Neural cell (in vitro differentiated cells): ENCODE measurements around the gene SPATA12. TPM values are rescaled to one million over a fixed set of nuclear protein-coding genes. Genes with fewer than 3 reads are reported as not detected.

ENCODE experiments used
- H2AFZ ChIP-seq: fragments of 200-600, 300-800 bp; sonication (generic), shearing (Covaris generic); 2 replicates; pipeline ENCODE4 v1.6.0; 2014; ENCODE audit warnings: low read depth, mild to moderate bottlenecking, antibody characterized with exemption, low read length, moderate library complexity
- H3F3A ChIP-seq: fragments of 200-600 bp; shearing (Covaris generic); 2 replicates; pipeline ENCODE4 v1.6.1; 2016; ENCODE audit warnings: mild to moderate bottlenecking, moderate library complexity, mixed read lengths, antibody characterized with exemption, low read length; ENCODE audit not compliant: insufficient read depth, poor library complexity, severe bottlenecking
- H3K27ac ChIP-seq: fragments of 200-600, 300-800 bp; sonication (generic), shearing (Covaris generic); 2 replicates; pipeline ENCODE4 v1.5.1; 2014; ENCODE audit warnings: mild to moderate bottlenecking, low read length, moderate library complexity
- H3K27me3 ChIP-seq: fragments of 300-800, 200-600 bp; sonication (generic), shearing (Covaris generic); 2 replicates; pipeline ENCODE4 v1.6.0; 2014; ENCODE audit warnings: mild to moderate bottlenecking, low read depth, low read length, moderate library complexity; ENCODE audit not compliant: insufficient read depth
- H3K36me3 ChIP-seq: fragments of 300-800, 200-600 bp; sonication (generic), shearing (Covaris generic); 2 replicates; pipeline ENCODE4 v1.5.1; 2014; ENCODE audit warnings: mild to moderate bottlenecking, antibody characterized with exemption, low read length, moderate library complexity; ENCODE audit not compliant: insufficient read depth
- H3K4me2 ChIP-seq: fragments of 300-800, 200-600 bp; sonication (generic), shearing (Covaris generic); 2 replicates; pipeline ENCODE4 v1.6.0; 2014; ENCODE audit warnings: mild to moderate bottlenecking, low read length
- H3K4me3 ChIP-seq: fragments of 300-800, 200-600 bp; sonication (generic), shearing (Covaris generic); 2 replicates; pipeline ENCODE4 v1.5.1; 2014; ENCODE audit warnings: mild to moderate bottlenecking, low read length, moderate library complexity
- H3K79me2 ChIP-seq: fragments of 200-600 bp; shearing (Covaris generic); replicated peaks from 2 replicates; pipeline ENCODE4 v1.6.0; 2014; ENCODE audit warnings: mild to moderate bottlenecking, low read length, moderate library complexity; ENCODE audit not compliant: insufficient read depth
- H3K9ac ChIP-seq: fragments of 300-800, 200-600 bp; sonication (generic), shearing (Covaris generic); 2 replicates; pipeline ENCODE4 v1.6.1; 2016; ENCODE audit warnings: mild to moderate bottlenecking, low read length, mixed read lengths
- H3K9me2 ChIP-seq: fragments of 200-600 bp; shearing (Covaris generic); 2 replicates; pipeline ENCODE4 v1.6.1; 2016; ENCODE audit warnings: mild to moderate bottlenecking, low read length, mixed read lengths; ENCODE audit not compliant: insufficient read depth
- H3K9me3 ChIP-seq: fragments of 200-600, 300-800 bp; sonication (generic), shearing (Covaris generic); 2 replicates; pipeline ENCODE4 v1.6.1; 2016; ENCODE audit warnings: mild to moderate bottlenecking, mixed run types, low read length, moderate library complexity, mixed read lengths
- H4K20me1 ChIP-seq: fragments of 200-600 bp; shearing (Covaris generic); 2 replicates; pipeline ENCODE4 v1.6.1; 2016; ENCODE audit warnings: mild to moderate bottlenecking, mixed run types; ENCODE audit not compliant: insufficient read depth
- CTCF ChIP-seq: fragments of 450-650 bp; IDR thresholded peaks from 2 replicates; pipeline ENCODE4 v1.5.1; 2014; ENCODE audit warnings: antibody characterized with exemption, mild to moderate bottlenecking, moderate library complexity; ENCODE audit not compliant: poor library complexity, severe bottlenecking
- EP300 ChIP-seq: fragments of 450-650 bp; conservative IDR thresholded peaks from 2 replicates; pipeline ENCODE4 v1.6.1; 2014; ENCODE audit warnings: antibody characterized with exemption, mild to moderate bottlenecking, moderate library complexity; ENCODE audit not compliant: poor library complexity, severe bottlenecking
- EZH2 ChIP-seq: fragments of 200-600, 300-800 bp; shearing (Covaris generic), sonication (generic); IDR thresholded peaks from 2 replicates; pipeline ENCODE4 v1.6.1; 2014; ENCODE audit warnings: antibody characterized with exemption, low read length, borderline replicate concordance, mild to moderate bottlenecking; ENCODE audit not compliant: insufficient read depth, poor library complexity, severe bottlenecking
- MXI1 ChIP-seq: fragments of 450-650 bp; conservative IDR thresholded peaks from 2 replicates; pipeline ENCODE4 v1.6.1; 2014; ENCODE audit warnings: antibody characterized with exemption, mild to moderate bottlenecking; ENCODE audit not compliant: poor library complexity, severe bottlenecking
- POLR2AphosphoS5 ChIP-seq: IDR thresholded peaks from 2 replicates; pipeline ENCODE4 v1.6.1; 2012
- RAD21 ChIP-seq: fragments of 450-650 bp; conservative IDR thresholded peaks from 2 replicates; pipeline ENCODE4 v1.6.1; 2014; ENCODE audit warnings: antibody characterized with exemption, mild to moderate bottlenecking, moderate library complexity
- REST ChIP-seq: IDR thresholded peaks from 2 replicates; pipeline ENCODE4 v1.6.1; 2012; ENCODE audit warnings: borderline replicate concordance
- SMC3 ChIP-seq: fragments of 450-650 bp; conservative IDR thresholded peaks from 2 replicates; pipeline ENCODE4 v1.6.1; 2014; ENCODE audit warnings: antibody characterized with exemption, mild to moderate bottlenecking, moderate library complexity; ENCODE audit not compliant: poor library complexity
- TAF1 ChIP-seq: IDR thresholded peaks from 2 replicates; pipeline ENCODE4 v1.6.1; 2012; ENCODE audit warnings: low read depth
- polyA plus RNA-seq: library from polyadenylated mRNA; depleted of rRNA; stranded (reverse); fragments of >200 nt; gene quantifications from 2 replicates; pipeline ENCODE4 v1.2.3, GENCODE V29; 2014

Gene SPATA12
- polyA plus RNA-seq, 1 donor from 2014 or later = not detected

- Histone ChIP-seq H3K36me3 (no peaks in the 10 kb centered on the region), H3K4me3 (no peak overlapping the region), H3F3A (no peaks in the 10 kb centered on the region), H4K20me1 (no peaks in the 10 kb centered on the region), H2AFZ (no peak overlapping the region), H3K79me2 (no peaks in the 10 kb centered on the region), H3K9me3 (no peaks in the 10 kb centered on the region), H3K27ac (no peak overlapping the region), H3K4me2 (no peak overlapping the region), H3K9ac (no peak overlapping the region), H3K9me2 (no peaks in the 10 kb centered on the region), H3K27me3 (peaks cover 30% of the 10 kb centered on the region)
- no peak for TF ChIP-seq SMC3
- no peak for TF ChIP-seq TAF1
- no peak for TF ChIP-seq CTCF
- no peak for TF ChIP-seq MXI1
- no peak for TF ChIP-seq POLR2AphosphoS5
- TF ChIP-seq EP300 = no peak
- TF ChIP-seq REST = no peak
- no peak for TF ChIP-seq RAD21
- no peak for TF ChIP-seq EZH2
These were observed 19.7 kb downstream of the SPATA12 start for GRCh38 chr3:57080171-57080570.

GRCh38 chr3:57081173-57081572, 20.7 kb downstream of the SPATA12 start:
- H3K4me3 ChIP-seq = no peak overlapping the region
- H3F3A ChIP-seq = no peaks in the 10 kb centered on the region
- H3K27ac ChIP-seq = no peak overlapping the region
- no peaks in the 10 kb centered on the region for H3K9me2 ChIP-seq
- H3K79me2 ChIP-seq = no peaks in the 10 kb centered on the region
- H3K4me2 ChIP-seq = no peak overlapping the region
- H3K27me3 ChIP-seq = peaks cover 30% of the 10 kb centered on the region
- H4K20me1 ChIP-seq = no peaks in the 10 kb centered on the region
- H2AFZ ChIP-seq = no peak overlapping the region
- no peaks in the 10 kb centered on the region for H3K9me3 ChIP-seq
- H3K36me3 ChIP-seq = no peaks in the 10 kb centered on the region
- TF ChIP-seq CTCF (no peak), EZH2 (no peak), MXI1 (no peak), RAD21 (no peak), TAF1 (no peak), REST (no peak), SMC3 (no peak), EP300 (no peak), POLR2AphosphoS5 (no peak)
- no peak overlapping the region for H3K9ac ChIP-seq
